B cell (primary cell): ENCODE data around the gene CRYZ. TPM values are rescaled to one million over a fixed set of nuclear protein-coding genes. Genes with fewer than 3 reads are reported as not detected.

ENCODE experiments used
- ATAC-seq: fragments of 200-7000 bp; cut with Tn5 transposase; one replicate; pipeline ENCODE4 v1.10.0; 2021; ENCODE audit warnings: low read depth, mild to moderate bottlenecking, moderate number of reproducible peaks, moderate library complexity
- CTCF ChIA-PET: fragments of 350-600 bp; sonication (Branson Sonifier 250); formaldehyde crosslinking; loops from one replicate; lab custom pipeline; 2021; ENCODE audit warnings: antibody characterized with exemption, inconsistent platforms; lab: Charles Lee
- POLR2A ChIA-PET: fragments of 350-600 bp; sonication (Branson Sonifier 250); formaldehyde crosslinking; loops from one replicate; lab custom pipeline; 2021; ENCODE audit warnings: antibody characterized with exemption; lab: Charles Lee
- DNase-seq: peaks from one replicate; pipeline ENCODE4 v3.0.0; 2013
- H2AFZ ChIP-seq: 2 replicates; pipeline ENCODE4 v1.6.1; 2012; ENCODE audit warnings: mild to moderate bottlenecking, low read depth, low read length; ENCODE audit not compliant: insufficient read depth, poor library complexity, severe bottlenecking
- H3K27ac ChIP-seq, 2 donors: 1 replicate in 1 of 2; 2 replicates in 1 of 2; pipeline ENCODE4 v1.5.1; 2012 to 2013; ENCODE audit warnings: low read length in 2 of 2, mild to moderate bottlenecking in 2 of 2, moderate library complexity in 1 of 2
- H3K27me3 ChIP-seq, 4 experiments: fragments of 200-600 bp in 1 of 4; sonication (generic) in 1 of 4; replicated peaks in 1 of 4; 1 replicate in 2 of 4; 2 replicates in 2 of 4; pipeline versions ENCODE4 v1.6.1 to v1.7.0; 2013 to 2016; ENCODE audit warnings: low read length in 3 of 4, mild to moderate bottlenecking in 2 of 4, mixed read lengths in 1 of 4, moderate library complexity in 1 of 4; ENCODE audit not compliant: insufficient read depth in 4 of 4, control insufficient read depth in 3 of 4; ENCODE audit errors: control extremely low read depth in 1 of 4
- H3K36me3 ChIP-seq, 2 experiments: replicated peaks in 1 of 2; 1 replicate in 1 of 2; 2 replicates in 1 of 2; pipeline versions ENCODE4 v1.6.1 to v1.7.1; 2013; ENCODE audit warnings: low read length in 1 of 2; ENCODE audit not compliant: insufficient read depth in 2 of 2, control insufficient read depth in 1 of 2; ENCODE audit errors: control extremely low read depth in 1 of 2, extremely low read depth in 1 of 2
- H3K4me1 ChIP-seq, 2 donors: fragments of 200-600 bp in 1 of 2; sonication (generic) in 1 of 2; 1 replicate in 1 of 2; 2 replicates in 1 of 2; pipeline versions ENCODE4 v1.5.1 to v1.6.1; 2013 to 2017; ENCODE audit warnings: low read length in 2 of 2; ENCODE audit not compliant: control insufficient read depth in 2 of 2, insufficient read depth in 2 of 2
- H3K4me2 ChIP-seq: replicated peaks from 2 replicates; pipeline ENCODE3; 2012; ENCODE audit warnings: mild to moderate bottlenecking, low read depth, low read length; ENCODE audit not compliant: poor library complexity, severe bottlenecking
- H3K4me3 ChIP-seq, 5 experiments: fragments of 200-600 bp in 1 of 5; sonication (generic) in 1 of 5; 1 replicate in 3 of 5; 2 replicates in 2 of 5; pipeline versions ENCODE4 v1.5.1 to v1.7.0; 2011 to 2016; ENCODE audit warnings: low read length in 4 of 5, mild to moderate bottlenecking in 4 of 5, low read depth in 2 of 5, control low read depth in 1 of 5, moderate library complexity in 1 of 5; ENCODE audit not compliant: insufficient read depth in 1 of 5; ENCODE audit errors: control extremely low read depth in 1 of 5, extremely low read depth in 1 of 5
- H3K79me2 ChIP-seq: fragments of 200-600 bp; sonication (generic); one replicate; pipeline ENCODE4 v1.6.0; 2016; ENCODE audit warnings: low read length; ENCODE audit not compliant: control insufficient read depth, insufficient read depth
- H3K9ac ChIP-seq: fragments of 200-600 bp; sonication (generic); 2 replicates; pipeline ENCODE4 v1.6.1; 2017; ENCODE audit warnings: mild to moderate bottlenecking, low read length, moderate library complexity
- H3K9me3 ChIP-seq, 3 donors: one replicate each; pipeline versions ENCODE4 v1.6.1 to v1.7.1; 2013; ENCODE audit warnings: low read length in 2 of 3; ENCODE audit not compliant: control insufficient read depth in 2 of 3, insufficient read depth in 1 of 3; ENCODE audit errors: control extremely low read depth in 1 of 3
- H4K20me1 ChIP-seq: 2 replicates; pipeline ENCODE4 v1.6.0; 2012; ENCODE audit warnings: mild to moderate bottlenecking, low read length; ENCODE audit not compliant: insufficient read depth, control insufficient read depth, poor library complexity, severe bottlenecking
- H3K27ac Mint-ChIP-seq: one replicate; pipeline ENCODE4 v1.8.0; 2021; ENCODE audit warnings: mixed read lengths
- H3K27me3 Mint-ChIP-seq: one replicate; pipeline ENCODE4 v1.8.0; 2021; ENCODE audit warnings: mixed read lengths
- H3K4me1 Mint-ChIP-seq: one replicate; pipeline ENCODE4 v1.8.0; 2021; ENCODE audit warnings: mixed read lengths
- H3K4me3 Mint-ChIP-seq: one replicate; pipeline ENCODE4 v1.8.0; 2021; ENCODE audit warnings: mixed read lengths
- H3K9me3 Mint-ChIP-seq: one replicate; pipeline ENCODE4 v1.8.0; 2022; ENCODE audit warnings: mixed read lengths; ENCODE audit not compliant: insufficient read depth
- EZH2 ChIP-seq: IDR thresholded peaks from 2 replicates; pipeline ENCODE4 v1.6.1; 2012; ENCODE audit warnings: borderline replicate concordance, low read depth, mild to moderate bottlenecking, moderate library complexity, low read length; ENCODE audit not compliant: insufficient read depth, poor library complexity, severe bottlenecking
- WGBS: methylation state at CpG from one replicate; pipeline ENCODE4 v1.1.5; 2013; ENCODE audit warnings: missing lambda C conversion rate; ENCODE audit not compliant: insufficient coverage; 5-methylcytosine and 5-hydroxymethylcytosine counted together
- intact Hi-C: fragments of 100-400 bp; cut with micrococcal nuclease; formaldehyde crosslinking; loops from one replicate; pipeline ENCODE4 v1.10.0; 2022
- polyA plus RNA-seq: library from polyadenylated mRNA; depleted of rRNA; stranded (reverse); fragments of >200 nt; gene quantifications from 2 replicates; pipeline ENCODE4 v1.2.3, GENCODE V29; 2012
- total RNA-seq, 2 donors: library from RNA; stranded (reverse); fragments of 120-200 nt in 1 of 2; gene quantifications; 1 replicate in 1 of 2; 2 replicates in 1 of 2; pipeline versions ENCODE4 v1.2.3 to v1.2.4, GENCODE V29; 2013 to 2022
- TF ChIP-seq, protein P1 (sequence below): fragments of 200-600 bp; IDR thresholded peaks from one replicate; pipeline ENCODE4 v1.8.0; 2022; ENCODE audit warnings: antibody characterized with exemption, mild to moderate bottlenecking

The CRYZ gene
- total and polyA plus RNA-seq, 2 donors (not counting 1 experiment from before 2014, with no cell fraction given) = 11.1 to 21.7 TPM

DNA sequence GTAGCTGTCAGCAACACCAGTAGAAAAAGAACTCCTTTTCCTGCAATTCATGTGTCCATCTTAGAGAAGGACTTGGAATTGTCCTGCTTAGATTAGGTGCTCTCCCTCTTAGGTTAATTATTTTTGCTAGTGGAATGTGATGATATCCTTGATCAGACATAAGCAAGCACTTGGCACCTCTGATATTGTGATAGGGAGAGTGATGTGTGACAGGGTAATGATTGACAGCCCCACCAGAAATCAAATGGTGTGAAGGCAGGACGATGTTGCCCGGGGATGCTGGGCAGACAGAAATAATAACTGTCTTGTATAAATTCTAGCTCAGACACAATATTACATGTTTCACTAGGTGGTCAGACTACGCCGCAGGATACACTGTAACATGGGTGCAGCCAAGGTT, 4.5 kb upstream of the CRYZ start:
- Histone ChIP-seq H3K9me3 (peaks cover 0 to 3% (median 3%) of the 10 kb centered on the region in 3 donors), H3K4me3 (no peak overlapping the region), H3K9ac (no peak overlapping the region), H3K79me2 (peaks cover 34% of the 10 kb centered on the region), H2AFZ (no peak overlapping the region), H3K4me2 (no peak overlapping the region), H3K4me1 (peaks cover 9% of the 10 kb centered on the region in 2 donors), H4K20me1 (peaks cover 16% of the 10 kb centered on the region), H3K27me3 (no peaks in the 10 kb centered on the region), H3K36me3 (peaks cover 5 to 41% of the 10 kb centered on the region in 2 experiments), H3K27ac (no peak overlapping the region)
- no peaks in the 10 kb centered on the region for H3K9me3 Mint-ChIP-seq
- H3K4me3 Mint-ChIP-seq = no peak overlapping the region
- intact Hi-C loops = no loop called here
- WGBS = 100% methylated on average over 2 of the region's 4 CpGs
- peaks cover 21% of the 10 kb centered on the region for H3K4me1 Mint-ChIP-seq
- DNase-seq (no peak), ATAC-seq (no peak)
- no peaks in the 10 kb centered on the region for H3K27me3 Mint-ChIP-seq
- no peak for TF ChIP-seq EZH2
- TF ChIP-seq, protein P1, sequence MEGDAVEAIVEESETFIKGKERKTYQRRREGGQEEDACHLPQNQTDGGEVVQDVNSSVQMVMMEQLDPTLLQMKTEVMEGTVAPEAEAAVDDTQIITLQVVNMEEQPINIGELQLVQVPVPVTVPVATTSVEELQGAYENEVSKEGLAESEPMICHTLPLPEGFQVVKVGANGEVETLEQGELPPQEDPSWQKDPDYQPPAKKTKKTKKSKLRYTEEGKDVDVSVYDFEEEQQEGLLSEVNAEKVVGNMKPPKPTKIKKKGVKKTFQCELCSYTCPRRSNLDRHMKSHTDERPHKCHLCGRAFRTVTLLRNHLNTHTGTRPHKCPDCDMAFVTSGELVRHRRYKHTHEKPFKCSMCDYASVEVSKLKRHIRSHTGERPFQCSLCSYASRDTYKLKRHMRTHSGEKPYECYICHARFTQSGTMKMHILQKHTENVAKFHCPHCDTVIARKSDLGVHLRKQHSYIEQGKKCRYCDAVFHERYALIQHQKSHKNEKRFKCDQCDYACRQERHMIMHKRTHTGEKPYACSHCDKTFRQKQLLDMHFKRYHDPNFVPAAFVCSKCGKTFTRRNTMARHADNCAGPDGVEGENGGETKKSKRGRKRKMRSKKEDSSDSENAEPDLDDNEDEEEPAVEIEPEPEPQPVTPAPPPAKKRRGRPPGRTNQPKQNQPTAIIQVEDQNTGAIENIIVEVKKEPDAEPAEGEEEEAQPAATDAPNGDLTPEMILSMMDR = no peak
- CTCF ChIA-PET = no interaction called here
- no peak overlapping the region for H3K27ac Mint-ChIP-seq
- POLR2A ChIA-PET = no interaction called here

DNA sequence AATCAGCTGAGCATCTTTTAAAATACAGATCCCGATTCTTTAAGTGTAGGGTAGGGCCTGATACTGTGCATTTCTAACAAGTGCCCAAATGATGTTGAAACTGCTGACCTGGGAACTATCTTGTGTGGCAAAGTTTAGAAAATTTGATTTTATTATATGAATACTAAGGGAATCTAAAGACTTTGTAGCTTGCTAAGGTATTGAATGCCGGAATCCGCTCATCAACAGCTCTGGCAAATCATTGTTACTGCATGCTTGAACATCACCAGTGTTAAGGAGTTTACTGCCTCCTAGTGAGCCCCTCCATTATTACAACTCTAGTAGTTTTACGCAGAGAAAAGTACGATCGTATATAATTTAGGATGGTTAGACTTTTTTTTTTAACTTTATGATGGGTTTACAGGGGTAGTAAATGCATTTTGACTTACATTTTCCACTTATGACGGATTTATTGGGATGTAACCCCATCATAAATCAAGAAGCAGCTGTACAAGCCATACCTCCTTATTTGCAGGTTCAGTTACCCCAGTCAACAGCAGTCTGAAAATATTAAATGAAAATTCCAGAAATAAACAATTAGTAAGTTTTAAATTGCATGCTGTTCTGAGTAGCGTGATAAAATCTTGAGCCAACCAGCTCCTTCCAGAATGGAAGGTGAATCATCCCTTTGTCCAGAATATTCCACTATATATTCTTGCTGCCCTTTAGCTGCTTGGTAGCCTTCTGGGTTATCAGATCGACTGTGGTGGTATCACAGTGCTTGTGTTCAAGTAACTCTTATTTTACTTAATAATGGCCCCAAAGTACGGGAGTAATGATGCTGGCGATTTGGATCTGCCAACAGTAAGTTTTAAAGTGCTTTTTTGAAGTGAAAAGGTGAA, 994 bp upstream of the CRYZ start:
- Histone ChIP-seq H3K36me3 (peaks cover 5 to 17% of the 10 kb centered on the region in 2 experiments), H3K27ac (peak overlapping the region; percentile 73), H3K79me2 (peaks cover 32% of the 10 kb centered on the region), H3K4me2 (peak overlapping the region; percentile 88), H3K9ac (peak overlapping the region; percentile 77), H3K4me1 (peaks cover 9 to 15% of the 10 kb centered on the region in 2 donors), H3K4me3 (peak overlapping the region; percentile 71 to 96 (median 78)), H4K20me1 (peaks cover 16% of the 10 kb centered on the region), H2AFZ (peak overlapping the region; percentile 84), H3K9me3 (no peaks in the 10 kb centered on the region), H3K27me3 (no peaks in the 10 kb centered on the region)
- Mint-ChIP-seq H3K4me1 (peaks cover 31% of the 10 kb centered on the region), H3K27me3 (no peaks in the 10 kb centered on the region), H3K9me3 (no peaks in the 10 kb centered on the region), H3K4me3 (peak overlapping the region; percentile 98), H3K27ac (peak overlapping the region; percentile 97)
- ChIA-PET POLR2A (no interaction called here), CTCF (interaction anchor here (0.5 to 2.4 kb wide), 8 partner anchors 11 to 1420 kb away, joined by 3 to 14 read pairs (median 3); partner anchors contain the start of gene LHX8)
- 45% methylated on average over 6 of the region's 11 CpGs for WGBS
- TF ChIP-seq, protein P1 = peak; percentile 82
- TF ChIP-seq EZH2 = no peak
- peak; percentile 76 for DNase-seq
- intact Hi-C loops = loop anchor here (1.0 to 2.0 kb wide), 2 partner anchors 81 to 536 kb away; partner anchors contain the start of genes FPGT and LRRIQ3
- ATAC-seq = peak; percentile 60
